Measurements from ENCODE around the gene MAP3K9.

The MAP3K9 gene

GRCh38 chr14:70788898-70789297, 20.4 kb downstream of the MAP3K9 start:
- DNase-seq (ENCODE audit: low read depth in 2 of 2), result no peak

GRCh38 chr14:70785556-70785955, 23.8 kb downstream of the MAP3K9 start:
- no peak for DNase-seq (ENCODE audit: low read depth in 2 of 2)

GRCh38 chr14:70784886-70785285, 24.4 kb downstream of the MAP3K9 start:
- DNase-seq (ENCODE audit: low read depth in 2 of 2), result no peak

- no peak for DNase-seq (ENCODE audit: low read depth in 2 of 2)
Measured at GRCh38 chr14:70782361-70782760, 27.0 kb downstream of the MAP3K9 start.

- DNase-seq (ENCODE audit: low read depth in 2 of 2), result no peak
Measured at GRCh38 chr14:70780396-70781075, 28.8 kb downstream of the MAP3K9 start.

- DNase-seq (ENCODE audit: low read depth in 2 of 2), result no peak
Measured at GRCh38 chr14:70779667-70780066, 29.6 kb downstream of the MAP3K9 start.

- no peak for DNase-seq (ENCODE audit: low read depth in 2 of 2)
Measured at GRCh38 chr14:70776197-70776596, 33.1 kb downstream of the MAP3K9 start.

GRCh38 chr14:70773182-70773862, 36.0 kb downstream of the MAP3K9 start:
- DNase-seq (ENCODE audit: low read depth in 2 of 2), result no peak

GRCh38 chr14:70771781-70772212, 37.5 kb downstream of the MAP3K9 start:
- no peak for DNase-seq (ENCODE audit: low read depth in 2 of 2)

- no peak for DNase-seq (ENCODE audit: low read depth in 2 of 2)
Measured at GRCh38 chr14:70770490-70770889, 38.8 kb downstream of the MAP3K9 start.

- no peak for DNase-seq (ENCODE audit: low read depth in 2 of 2)
Measured at GRCh38 chr14:70759398-70759797, 49.9 kb downstream of the MAP3K9 start.

GRCh38 chr14:70755655-70756054, 53.7 kb downstream of the MAP3K9 start:
- DNase-seq (ENCODE audit: low read depth in 2 of 2), result no peak

- no peak for DNase-seq (ENCODE audit: low read depth in 2 of 2)
Measured at GRCh38 chr14:70754991-70755390, 54.3 kb downstream of the MAP3K9 start.

GRCh38 chr14:70753518-70753953, 55.8 kb downstream of the MAP3K9 start:
- DNase-seq (ENCODE audit: low read depth in 2 of 2), result no peak

- DNase-seq (ENCODE audit: low read depth in 2 of 2), result no peak
Measured at GRCh38 chr14:70748422-70748821, 60.9 kb downstream of the MAP3K9 start.

GRCh38 chr14:70744641-70745040, 64.7 kb downstream of the MAP3K9 start:
- DNase-seq (ENCODE audit: low read depth in 2 of 2), result no peak

GRCh38 chr14:70742316-70742715, 67.0 kb downstream of the MAP3K9 start:
- DNase-seq (ENCODE audit: low read depth in 2 of 2), result no peak

GRCh38 chr14:70741482-70741881, 67.8 kb downstream of the MAP3K9 start:
- no peak for DNase-seq (ENCODE audit: low read depth in 2 of 2)

- DNase-seq (ENCODE audit: low read depth in 2 of 2), result no peak
Measured at GRCh38 chr14:70735043-70735442, 74.3 kb downstream of the MAP3K9 start.

GRCh38 chr14:70731447-70732239, 77.7 kb downstream of the MAP3K9 start:
- DNase-seq (ENCODE audit: low read depth in 2 of 2), result no peak

- DNase-seq (ENCODE audit: low read depth in 2 of 2), result no peak
Measured at GRCh38 chr14:70730393-70730792, 78.9 kb downstream of the MAP3K9 start.

- no peak for DNase-seq (ENCODE audit: low read depth in 2 of 2)
Measured at GRCh38 chr14:70726651-70727375, 82.5 kb downstream of the MAP3K9 start.

Measured in stimulated activated CD8-positive, alpha-beta memory T cell treated with anti-CD3 and anti-CD28 coated beads, Interleukin-15, amount 100 ng/mL, for 4 hours (primary cell).